Measurements from ENCODE around the gene ACLY. TPM values are rescaled to one million over a fixed set of nuclear protein-coding genes. Genes with fewer than 3 reads are reported as not detected.
A peak's percentile ranks its signal among the peaks of the same experiment; 100 is the strongest.

The ACLY gene
- total RNA-seq, 1 donor from 2014 or later: 326 TPM

- no peaks in the 10 kb centered on the region for H3K9me3 Mint-ChIP-seq (ENCODE audit: unreplicated experiment)
- FAIRE-seq: no peak
- H3K4me3 Mint-ChIP-seq (ENCODE audit: unreplicated experiment): peak within 1 kb of the TSS; percentile 89
- peaks cover 14% of the 10 kb centered on the region for H3K4me1 Mint-ChIP-seq (ENCODE audit: low read depth, unreplicated experiment)
- peaks cover 19% of the 10 kb centered on the region for H3K36me3 Mint-ChIP-seq (ENCODE audit: low read depth, unreplicated experiment)
- H3K79me2 ChIP-seq (ENCODE audit: insufficient read depth, low read length): peaks cover 46% of the 10 kb centered on the region
- TF ChIP-seq CTCF (IDR thresholded peaks at IDR 0.05; ENCODE audit: insufficient read depth, low read depth, low read length) (no peak), EZH2 (IDR thresholded peaks at IDR 0.05; ENCODE audit: insufficient read depth, low read length) (no peak)
- no peaks in the 10 kb centered on the region for H3K9me3 ChIP-seq (ENCODE audit: insufficient read depth, low read depth, low read length)
- H3K36me3 ChIP-seq (ENCODE audit: insufficient read depth, low read length): peaks cover 11% of the 10 kb centered on the region
- peak within 1 kb of the TSS; percentile 86 for H3K27ac Mint-ChIP-seq (ENCODE audit: unreplicated experiment)
- peak within 1 kb of the TSS; percentile 19 for H2AFZ ChIP-seq (ENCODE audit: low read depth, low read length)
- peaks cover 1% of the 10 kb centered on the region for H3K27me3 Mint-ChIP-seq (ENCODE audit: low read depth, unreplicated experiment)
- DNase-seq (ENCODE audit: low read depth): peak; percentile 78
- peak within 1 kb of the TSS; percentile 86 for H3K4me2 ChIP-seq (ENCODE audit: low read length)
- peak within 1 kb of the TSS; percentile 96 for H3K9ac ChIP-seq (ENCODE audit: low read length)
- no peaks in the 10 kb centered on the region for H3K27me3 ChIP-seq (ENCODE audit: insufficient read depth, low read length)
- peaks cover 23% of the 10 kb centered on the region for H3K4me1 ChIP-seq (ENCODE audit: insufficient read depth, low read length)
- peaks cover 33% of the 10 kb centered on the region for H4K20me1 ChIP-seq (ENCODE audit: insufficient read depth, low read length)
- H3K27ac ChIP-seq (ENCODE audit: low read depth, low read length): peak within 1 kb of the TSS; percentile 72
- peak within 1 kb of the TSS; percentile 84 for H3K4me3 ChIP-seq (ENCODE audit: insufficient read depth, low read depth, low read length)
These were observed 47.9 kb upstream of the ACLY start, which contains the start of gene CNP for GRCh38 chr17:41966463-41967140. Gene CNP, plus strand, starts transcription at chr17:41966795. Its CDS starts 90 bp downstream, at chr17:41966885.

- peak overlapping the region; percentile 19 for H2AFZ ChIP-seq (ENCODE audit: low read depth, low read length)
- peaks cover 23% of the 10 kb centered on the region for H3K4me1 ChIP-seq (ENCODE audit: insufficient read depth, low read length)
These were observed 47.1 kb upstream of the ACLY start for GRCh38 chr17:41965694-41966462.

More at GRCh38 chr17:41965694-41966462, 47.1 kb upstream of the ACLY start:
- H3K27me3 Mint-ChIP-seq (ENCODE audit: low read depth, unreplicated experiment): peaks cover 3% of the 10 kb centered on the region
- no peaks in the 10 kb centered on the region for H3K9me3 Mint-ChIP-seq (ENCODE audit: unreplicated experiment)
- H3K36me3 ChIP-seq (ENCODE audit: insufficient read depth, low read length): peaks cover 9% of the 10 kb centered on the region
- no peak for FAIRE-seq
- H3K27ac Mint-ChIP-seq (ENCODE audit: unreplicated experiment): peak overlapping the region; percentile 86
- H3K27me3 ChIP-seq (ENCODE audit: insufficient read depth, low read length): no peaks in the 10 kb centered on the region
- peak overlapping the region; percentile 86 for H3K4me2 ChIP-seq (ENCODE audit: low read length)
- peaks cover 41% of the 10 kb centered on the region for H3K79me2 ChIP-seq (ENCODE audit: insufficient read depth, low read length)
- peaks cover 15% of the 10 kb centered on the region for H3K36me3 Mint-ChIP-seq (ENCODE audit: low read depth, unreplicated experiment)
- peak overlapping the region; percentile 96 for H3K9ac ChIP-seq (ENCODE audit: low read length)
- H3K4me1 Mint-ChIP-seq (ENCODE audit: low read depth, unreplicated experiment): peaks cover 11% of the 10 kb centered on the region
- H3K9me3 ChIP-seq (ENCODE audit: insufficient read depth, low read depth, low read length): no peaks in the 10 kb centered on the region
- TF ChIP-seq EZH2 (IDR thresholded peaks at IDR 0.05; ENCODE audit: insufficient read depth, low read length) (no peak), CTCF (IDR thresholded peaks at IDR 0.05; ENCODE audit: insufficient read depth, low read depth, low read length) (no peak)
- H3K27ac ChIP-seq (ENCODE audit: low read depth, low read length): no peak overlapping the region
- peaks cover 28% of the 10 kb centered on the region for H4K20me1 ChIP-seq (ENCODE audit: insufficient read depth, low read length)
- DNase-seq (ENCODE audit: low read depth): peak; percentile 12
- peak overlapping the region; percentile 84 for H3K4me3 ChIP-seq (ENCODE audit: insufficient read depth, low read depth, low read length)
- peak overlapping the region; percentile 88 for H3K4me3 Mint-ChIP-seq (ENCODE audit: unreplicated experiment)

All from astrocyte (in vitro differentiated cells and primary cell).